HG02763 (cell line): ENCODE results near the gene LRCH2.

ENCODE experiments used
- ATAC-seq: cut with Tn5 transposase; IDR thresholded peaks from one replicate; pipeline ENCODE4 v1.9.1; 2021; ENCODE audit warnings: mild to moderate bottlenecking, moderate library complexity; ENCODE audit not compliant: unreplicated experiment

The LRCH2 gene

DNA sequence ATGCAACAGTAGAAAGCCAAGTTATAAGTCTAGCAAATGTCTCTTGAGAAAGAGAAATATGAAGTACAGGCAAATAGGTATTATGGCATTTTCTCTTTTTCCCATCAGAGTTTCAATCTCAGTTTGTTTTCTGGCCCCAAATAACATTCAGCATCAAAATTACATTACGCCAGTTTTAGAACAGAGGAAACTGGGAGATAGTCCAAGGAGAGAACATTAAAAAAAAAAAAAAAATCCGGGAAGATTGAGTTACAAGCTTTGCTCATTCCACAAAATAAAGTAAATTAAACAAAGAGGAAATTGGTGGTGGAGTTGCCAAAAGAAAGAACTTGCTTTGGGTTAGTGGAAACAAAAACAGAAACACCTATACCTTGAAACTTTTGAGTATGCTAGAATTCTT is 166.1 kb downstream of the LRCH2 start:
- no peak for ATAC-seq

DNA sequence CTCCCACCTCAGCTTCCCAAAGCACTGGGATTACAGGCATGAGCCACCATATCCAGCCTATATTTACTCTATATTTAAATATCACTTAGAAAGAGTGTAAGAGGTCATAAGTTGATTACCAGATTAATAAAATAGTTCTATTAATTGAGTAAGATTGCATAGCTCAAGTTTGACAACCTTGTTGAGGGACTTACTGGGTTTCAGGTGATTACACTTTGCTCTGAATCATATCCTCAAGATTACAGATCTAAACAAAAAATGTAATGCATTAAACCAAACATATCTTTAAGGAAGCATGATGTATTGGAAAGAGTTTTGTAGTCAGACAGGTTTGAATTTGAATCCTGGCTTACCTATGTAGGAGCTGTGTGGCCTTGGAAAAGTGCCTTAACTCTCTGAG is 168.6 kb downstream of the LRCH2 start:
- ATAC-seq, result no peak
